Esophagus (tissue), 2 donors: ENCODE results near the gene LYZL4. TPM values are rescaled to one million over a fixed set of nuclear protein-coding genes. Genes with fewer than 3 reads are reported as not detected.

Experiments
- H3K27ac ChIP-seq, 2 donors: one replicate each; pipeline ENCODE4 v1.5.1; 2013; ENCODE audit warnings: low read depth in 2 of 2, mild to moderate bottlenecking in 2 of 2, inconsistent platforms in 1 of 2, low read length in 1 of 2, moderate library complexity in 1 of 2
- H3K27me3 ChIP-seq, 2 donors: one replicate each; pipeline ENCODE4 v1.6.1; 2013; ENCODE audit warnings: low read length in 2 of 2, control low read depth in 1 of 2, mild to moderate bottlenecking in 1 of 2; ENCODE audit not compliant: insufficient read depth in 2 of 2, control insufficient read depth in 1 of 2
- H3K36me3 ChIP-seq, 2 donors: one replicate each; pipeline ENCODE4 v1.6.1; 2013; ENCODE audit warnings: low read length in 1 of 2; ENCODE audit not compliant: control insufficient read depth in 2 of 2, insufficient read depth in 2 of 2
- H3K4me1 ChIP-seq, 2 donors: one replicate each; pipeline ENCODE4 v1.6.1; 2013; ENCODE audit warnings: low read length in 1 of 2; ENCODE audit not compliant: control insufficient read depth in 2 of 2, insufficient read depth in 2 of 2
- H3K4me3 ChIP-seq, 2 donors: one replicate each; pipeline ENCODE4 v1.5.1; 2013; ENCODE audit warnings: low read length in 2 of 2, mild to moderate bottlenecking in 2 of 2, low read depth in 1 of 2, moderate library complexity in 1 of 2
- H3K9me3 ChIP-seq, 2 donors: one replicate each; pipeline ENCODE4 v1.6.1; 2013; ENCODE audit warnings: mild to moderate bottlenecking in 2 of 2, low read depth in 1 of 2, low read length in 1 of 2, moderate library complexity in 1 of 2; ENCODE audit not compliant: control insufficient read depth in 2 of 2, insufficient read depth in 1 of 2
- WGBS, 2 donors: extraction: QIAGEN DNeasy Blood & Tissue Kit; methylation state at CpG; one replicate each; pipeline ENCODE4 v1.1.7; 2013; 5-methylcytosine and 5-hydroxymethylcytosine counted together
- polyA plus RNA-seq, 2 donors: library from polyadenylated mRNA; stranded (reverse); fragments of 200-250 nt; gene quantifications; one replicate each; pipeline ENCODE4 v1.2.3, GENCODE V29; 2013
- donor health status: healthy with polysubstance abuse.
- donor health status: Bipolar disorder and iron deficiency.

LYZL4 gene
- polyA plus RNA-seq, 2 donors: not detected

- no peaks in the 10 kb centered on the region for H3K36me3 ChIP-seq
Measured at GRCh38 chr3:42355612-42356011, 54.8 kb downstream of the LYZL4 start.

DNA sequence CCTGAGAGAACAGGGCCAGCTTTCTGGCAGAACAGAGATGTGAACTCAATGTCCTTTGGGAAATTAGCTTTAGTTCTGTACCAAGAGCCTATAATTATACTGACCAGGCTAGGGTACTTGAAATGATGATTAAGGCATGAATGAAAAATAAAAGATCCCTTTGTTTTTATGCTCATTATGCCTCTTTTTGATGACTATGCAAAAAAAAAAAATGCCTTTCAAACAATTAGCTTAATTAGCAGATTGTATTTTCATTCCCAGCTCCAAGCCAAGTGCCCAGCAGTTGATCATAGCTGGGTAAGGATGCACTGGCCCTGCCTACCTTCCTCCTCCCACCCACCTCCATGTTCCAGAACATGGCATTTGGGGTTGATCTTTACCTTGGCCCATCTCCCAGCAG is 56.8 kb downstream of the LYZL4 start:
- Histone ChIP-seq H3K4me1 (no peaks in the 10 kb centered on the region), H3K27me3 (no peaks in the 10 kb centered on the region), H3K36me3 (no peaks in the 10 kb centered on the region), H3K4me3 (no peak overlapping the region), H3K27ac (no peak overlapping the region), H3K9me3 (no peaks in the 10 kb centered on the region)

More at GRCh38 chr3:42355612-42356011, 54.8 kb downstream of the LYZL4 start:
- Histone ChIP-seq H3K27ac (no peak overlapping the region), H3K27me3 (no peaks in the 10 kb centered on the region), H3K9me3 (no peaks in the 10 kb centered on the region), H3K4me3 (no peak overlapping the region), H3K4me1 (no peaks in the 10 kb centered on the region)

- no peaks in the 10 kb centered on the region for H3K36me3 ChIP-seq
- H3K4me1 ChIP-seq: no peaks in the 10 kb centered on the region
- H3K27me3 ChIP-seq: no peaks in the 10 kb centered on the region
- H3K9me3 ChIP-seq: no peaks in the 10 kb centered on the region
- WGBS, 2 donors: 33 to 49% methylated on average over 2 of the region's 2 CpGs
- no peak overlapping the region for H3K4me3 ChIP-seq
- no peak overlapping the region for H3K27ac ChIP-seq
Measured at GRCh38 chr3:42351207-42351606, 59.2 kb downstream of the LYZL4 start.

DNA sequence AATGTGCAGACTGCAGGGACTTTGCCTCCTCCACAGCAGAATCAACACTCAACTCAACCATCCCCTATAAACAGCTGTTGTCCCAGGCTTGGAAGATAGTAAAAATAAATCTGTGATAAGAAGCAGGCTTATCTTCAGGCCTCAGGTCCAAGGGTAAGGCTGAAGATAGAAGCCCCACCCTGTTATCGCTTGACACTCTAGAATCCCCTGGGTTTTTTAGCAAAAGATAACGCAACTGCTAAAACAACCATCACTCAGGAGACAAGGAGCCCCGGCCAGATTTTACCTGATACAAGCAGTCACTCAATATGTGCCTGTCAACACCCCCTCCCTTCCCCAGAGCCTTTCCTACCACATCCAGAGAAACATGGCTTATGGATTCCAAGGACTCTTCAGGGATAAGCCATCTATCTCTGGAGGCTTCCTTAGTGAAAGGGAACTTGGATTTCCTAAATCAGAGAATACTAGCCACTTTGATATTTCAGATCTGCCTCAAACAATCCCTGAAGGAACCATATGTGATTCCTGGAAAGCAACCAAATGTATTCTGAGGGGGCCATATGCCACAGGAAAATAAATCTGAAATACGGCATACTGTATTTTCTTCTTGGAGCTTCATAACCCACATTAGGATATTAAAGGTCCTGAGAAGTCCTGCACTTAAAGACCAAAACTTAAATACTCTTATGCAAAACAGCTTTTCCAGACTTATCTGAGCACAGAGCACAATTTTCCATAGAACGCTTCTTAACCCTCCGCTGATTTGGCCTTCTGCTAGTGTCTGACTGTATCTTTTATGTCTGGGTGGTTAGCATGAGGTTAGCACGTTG is 60.4 kb downstream of the LYZL4 start:
- no peaks in the 10 kb centered on the region for H3K27me3 ChIP-seq
- H3K4me1 ChIP-seq: no peaks in the 10 kb centered on the region
- H3K9me3 ChIP-seq: no peaks in the 10 kb centered on the region
- no peak overlapping the region for H3K4me3 ChIP-seq
- 82 to 85% methylated on average over 7 of the region's 7 CpGs for WGBS, 2 donors
- no peaks in the 10 kb centered on the region for H3K36me3 ChIP-seq
- H3K27ac ChIP-seq: no peak overlapping the region

- Histone ChIP-seq H3K27ac (no peak overlapping the region), H3K4me1 (no peaks in the 10 kb centered on the region), H3K4me3 (no peak overlapping the region), H3K9me3 (no peaks in the 10 kb centered on the region), H3K36me3 (no peaks in the 10 kb centered on the region), H3K27me3 (no peaks in the 10 kb centered on the region)
- WGBS, 2 donors: 82 to 83% methylated on average over 2 of the region's 2 CpGs
Measured at GRCh38 chr3:42347928-42348327, 62.5 kb downstream of the LYZL4 start.

Other genes starting within 250 kb of the LYZL4 start
- under 1 TPM; 0.12 to 0.19 TPM for gene CCK, start 144.4 kb downstream of the LYZL4 start, polyA plus RNA-seq
- gene VIPR1, start 92.0 kb upstream of the LYZL4 start, polyA plus RNA-seq: 1 to 10 TPM; 3.6 to 7.0 TPM
- 10 to 100 TPM in 1 of 2 donors, 1 to 10 TPM in 1; 5.0 to 10.0 TPM for gene SEC22C, start 171.4 kb upstream of the LYZL4 start, polyA plus RNA-seq
- 10 to 100 TPM; 18.1 to 23.2 TPM for gene SS18L2, start 180.2 kb upstream of the LYZL4 start, polyA plus RNA-seq
- gene NKTR, start 190.1 kb upstream of the LYZL4 start, polyA plus RNA-seq: 10 to 100 TPM; 13.9 to 26.3 TPM
- gene ZBTB47, start 243.1 kb upstream of the LYZL4 start, polyA plus RNA-seq: 1 to 10 TPM; 3.5 to 6.0 TPM